HFFc6 (cell line): Measurements from ENCODE around the gene ZNF578. TPM values are rescaled to one million over a fixed set of nuclear protein-coding genes. Genes with fewer than 3 reads are reported as not detected.
"Not testable (repeated sequence)": the region's sequence is repeated elsewhere in the genome, so short reads cannot be mapped to it uniquely, and the experiment has no call there.

Source experiments
- DNase-seq: peaks from one replicate; pipeline ENCODE4 v3.0.0-alpha.2; 2018
- H3K27ac Mint-ChIP-seq: 2 replicates; pipeline ENCODE4 v1.8.0; 2020; ENCODE audit warnings: mild to moderate bottlenecking, mixed read lengths
- H3K27me3 Mint-ChIP-seq: 2 replicates; pipeline ENCODE4 v1.8.0; 2021; ENCODE audit warnings: mild to moderate bottlenecking, moderate library complexity, mixed read lengths; ENCODE audit not compliant: insufficient read depth
- H3K36me3 Mint-ChIP-seq: 2 replicates; pipeline ENCODE4 v1.8.0; 2021; ENCODE audit warnings: low read depth, mixed read lengths
- H3K4me1 Mint-ChIP-seq: 2 replicates; pipeline ENCODE4 v1.8.0; 2020; ENCODE audit warnings: low read depth, mixed read lengths
- H3K4me3 Mint-ChIP-seq: 2 replicates; pipeline ENCODE4 v1.8.0; 2020; ENCODE audit warnings: mild to moderate bottlenecking, moderate library complexity, mixed read lengths
- H3K9me3 Mint-ChIP-seq: 2 replicates; pipeline ENCODE4 v1.8.0; 2020; ENCODE audit warnings: mild to moderate bottlenecking, mixed read lengths
- CTCF ChIP-seq: fragments of 200-600 bp; sonication (generic); IDR thresholded peaks from 2 replicates; pipeline ENCODE4 v1.5.0; 2021; ENCODE audit warnings: antibody characterized with exemption, mild to moderate bottlenecking
- total RNA-seq, 6 experiments: library from RNA; stranded (reverse); fragmentation: NEBNext Ultra II Directional; extraction: Animal tissue kit (Norgen Biotek cat#: 25700); gene quantifications; 2 replicates in 1 of 6; 3 replicates in 5 of 6; pipeline ENCODE4 v1.2.3, GENCODE V29; 2021

ZNF578 gene
- total RNA-seq, 6 experiments from 2014 or later, result 0.94 to 1.4 (median 1.0) TPM

- DNase-seq, result no peak
- Mint-ChIP-seq H3K4me1 (no peaks in the 10 kb centered on the region), H3K9me3 (peaks cover 62% of the 10 kb centered on the region), H3K4me3 (no peak overlapping the region), H3K36me3 (peaks cover 12% of the 10 kb centered on the region), H3K27ac (no peak overlapping the region), H3K27me3 (no peaks in the 10 kb centered on the region)
- TF ChIP-seq CTCF, result no peak
Observed at GRCh38 chr19:52507266-52507665, 53.9 kb downstream of the ZNF578 start.

GRCh38 chr19:52516191-52516590 is 62.8 kb downstream of the ZNF578 start:
- no peak for TF ChIP-seq CTCF

GRCh38 chr19:52518646-52519045 is 65.3 kb downstream of the ZNF578 start:
- H3K4me3 Mint-ChIP-seq, result no peak overlapping the region
- peaks cover 74% of the 10 kb centered on the region for H3K9me3 Mint-ChIP-seq
- H3K27ac Mint-ChIP-seq, result no peak overlapping the region

More at GRCh38 chr19:52516191-52516590, 62.8 kb downstream of the ZNF578 start:
- Mint-ChIP-seq H3K36me3 (peaks cover 45% of the 10 kb centered on the region), H3K27ac (no peak overlapping the region), H3K27me3 (no peaks in the 10 kb centered on the region; the same call in 1 of the 2 replicates), H3K4me1 (peaks cover 6% of the 10 kb centered on the region; the same call in 1 of the 2 replicates), H3K9me3 (peaks cover 82% of the 10 kb centered on the region), H3K4me3 (no peak overlapping the region)
- no peak for DNase-seq

GRCh38 chr19:52519175-52519574 is 65.8 kb downstream of the ZNF578 start:
- peaks cover 28% of the 10 kb centered on the region for H3K36me3 Mint-ChIP-seq
- DNase-seq, H3K4me1 Mint-ChIP-seq, H3K4me3 Mint-ChIP-seq, H3K27me3 Mint-ChIP-seq, H3K27ac Mint-ChIP-seq: not testable (repeated sequence)
- H3K9me3 Mint-ChIP-seq, result peaks cover 73% of the 10 kb centered on the region

More at GRCh38 chr19:52518646-52519045, 65.3 kb downstream of the ZNF578 start:
- Mint-ChIP-seq H3K27me3 (no peaks in the 10 kb centered on the region; the same call in 1 of the 2 replicates), H3K36me3 (peaks cover 33% of the 10 kb centered on the region), H3K4me1 (peaks cover 6% of the 10 kb centered on the region; the same call in 1 of the 2 replicates)
- TF ChIP-seq CTCF, result no peak
- no peak for DNase-seq

GRCh38 chr19:52520013-52520412 is 66.7 kb downstream of the ZNF578 start:
- no peak for TF ChIP-seq CTCF
- Mint-ChIP-seq H3K27me3 (no peaks in the 10 kb centered on the region; the same call in 1 of the 2 replicates), H3K9me3 (peaks cover 70% of the 10 kb centered on the region), H3K4me3 (no peak overlapping the region; the same call in 1 of the 2 replicates), H3K27ac (no peak overlapping the region), H3K4me1 (peaks cover 6% of the 10 kb centered on the region; the same call in 1 of the 2 replicates), H3K36me3 (peaks cover 25% of the 10 kb centered on the region)
- DNase-seq, result no peak

GRCh38 chr19:52522551-52522950 is 69.2 kb downstream of the ZNF578 start:
- H3K36me3 Mint-ChIP-seq, result peaks cover 12% of the 10 kb centered on the region
- H3K4me3 Mint-ChIP-seq, result no peak overlapping the region
- TF ChIP-seq CTCF, result no peak
- peaks cover 49% of the 10 kb centered on the region for H3K9me3 Mint-ChIP-seq
- no peaks in the 10 kb centered on the region; the same call in 1 of the 2 replicates for H3K27me3 Mint-ChIP-seq
- H3K27ac Mint-ChIP-seq, result no peak overlapping the region
- peaks cover 6% of the 10 kb centered on the region; the same call in 1 of the 2 replicates for H3K4me1 Mint-ChIP-seq
- no peak for DNase-seq
